Upper lobe of right lung (tissue), 1 donor: ENCODE data around the gene SLC9A8. TPM values are rescaled to one million over a fixed set of nuclear protein-coding genes. Genes with fewer than 3 reads are reported as not detected.

ENCODE experiments used
- ATAC-seq: fragments of 200-7000 bp; cut with Tn5 transposase; one replicate; pipeline ENCODE4 v1.9.1; 2020; ENCODE audit warnings: mild to moderate bottlenecking, moderate library complexity
- DNase-seq: peaks from one replicate; pipeline ENCODE4 v3.0.0-alpha.2; 2020
- H3K27ac ChIP-seq: fragments of 200-600 bp; one replicate; pipeline ENCODE4 v1.8.0; 2022
- H3K27me3 ChIP-seq: fragments of 200-600 bp; one replicate; pipeline ENCODE4 v1.8.0; 2022; ENCODE audit warnings: mild to moderate bottlenecking
- H3K36me3 ChIP-seq: fragments of 200-600 bp; one replicate; pipeline ENCODE4 v1.8.0; 2022
- H3K4me1 ChIP-seq: fragments of 200-600 bp; one replicate; pipeline ENCODE4 v1.8.0; 2022
- H3K4me3 ChIP-seq: fragments of 200-600 bp; one replicate; pipeline ENCODE4 v1.8.0; 2022; ENCODE audit warnings: mild to moderate bottlenecking
- H3K9me3 ChIP-seq: fragments of 200-600 bp; one replicate; pipeline ENCODE4 v1.8.0; 2022
- CTCF ChIP-seq: fragments of 200-600 bp; IDR thresholded peaks from one replicate; pipeline ENCODE4 v1.8.0; 2022; ENCODE audit warnings: antibody characterized with exemption
- intact Hi-C: fragments of 100-400 bp; cut with DNase I; formaldehyde crosslinking; loops from one replicate; pipeline ENCODE4 v1.11.0; 2022
- total RNA-seq: library from RNA; stranded (reverse); fragmentation: NEBNext Ultra II Directional; extraction: Animal tissue kit (Norgen Biotek cat#: 25700); gene quantifications from one replicate; pipeline ENCODE4 v1.2.1, GENCODE V29; 2021
- donor health status: DM: no; HTN: yes; CAD: no; lungs with severe emphysema.

Gene SLC9A8
- total RNA-seq, 1 donor from 2014 or later, result 15.0 TPM

GRCh38 chr20:49870261-49870660 is 57.6 kb downstream of the SLC9A8 start:
- Histone ChIP-seq H3K9me3 (no peaks in the 10 kb centered on the region), H3K27ac (no peak overlapping the region), H3K4me1 (no peaks in the 10 kb centered on the region), H3K4me3 (no peak overlapping the region), H3K36me3 (peaks cover 22% of the 10 kb centered on the region), H3K27me3 (no peaks in the 10 kb centered on the region)
- DNase-seq, result no peak
- no peak for TF ChIP-seq CTCF
- ATAC-seq, result no peak
- intact Hi-C loops, result no loop called here

- H3K4me1 ChIP-seq, result no peaks in the 10 kb centered on the region
- H3K36me3 ChIP-seq, result peaks cover 12% of the 10 kb centered on the region
- no peak overlapping the region for H3K4me3 ChIP-seq
- TF ChIP-seq CTCF, result no peak
- H3K27ac ChIP-seq, result no peak overlapping the region
- intact Hi-C loops, result no loop called here
- ATAC-seq (no peak), DNase-seq (no peak)
- H3K27me3 ChIP-seq, result no peaks in the 10 kb centered on the region
- no peaks in the 10 kb centered on the region for H3K9me3 ChIP-seq
Measured at GRCh38 chr20:49871391-49871948, 58.8 kb downstream of the SLC9A8 start.

GRCh38 chr20:49872056-49872455 is 59.4 kb downstream of the SLC9A8 start:
- Histone ChIP-seq H3K36me3 (peaks cover 12% of the 10 kb centered on the region), H3K9me3 (no peaks in the 10 kb centered on the region), H3K27ac (no peak overlapping the region), H3K4me1 (no peaks in the 10 kb centered on the region), H3K4me3 (no peak overlapping the region), H3K27me3 (no peaks in the 10 kb centered on the region)
- DNase-seq (no peak), ATAC-seq (no peak)
- intact Hi-C loops, result no loop called here
- TF ChIP-seq CTCF, result no peak

- ATAC-seq (peak; percentile 27), DNase-seq (no peak)
- Histone ChIP-seq H3K9me3 (no peaks in the 10 kb centered on the region), H3K27ac (peak overlapping the region; percentile 32), H3K4me1 (no peaks in the 10 kb centered on the region), H3K36me3 (peaks cover 34% of the 10 kb centered on the region), H3K4me3 (no peak overlapping the region), H3K27me3 (no peaks in the 10 kb centered on the region)
- intact Hi-C loops, result no loop called here
- no peak for TF ChIP-seq CTCF
Measured at GRCh38 chr20:49874696-49875095, 62.1 kb downstream of the SLC9A8 start.

- H3K9me3 ChIP-seq, result no peaks in the 10 kb centered on the region
- no peaks in the 10 kb centered on the region for H3K4me1 ChIP-seq
- peaks cover 41% of the 10 kb centered on the region for H3K36me3 ChIP-seq
- no peak for ATAC-seq
- intact Hi-C loops, result no loop called here
- DNase-seq, result no peak
- H3K4me3 ChIP-seq, result no peak overlapping the region
- H3K27ac ChIP-seq, result no peak overlapping the region
- no peak for TF ChIP-seq CTCF
- no peaks in the 10 kb centered on the region for H3K27me3 ChIP-seq
Measured at GRCh38 chr20:49877386-49877921, 64.8 kb downstream of the SLC9A8 start.

- DNase-seq (no peak), ATAC-seq (no peak)
- no peaks in the 10 kb centered on the region for H3K4me1 ChIP-seq
- no peak for TF ChIP-seq CTCF
- no peak overlapping the region for H3K27ac ChIP-seq
- no peaks in the 10 kb centered on the region for H3K27me3 ChIP-seq
- intact Hi-C loops, result no loop called here
- H3K4me3 ChIP-seq, result no peak overlapping the region
- no peaks in the 10 kb centered on the region for H3K9me3 ChIP-seq
- peaks cover 50% of the 10 kb centered on the region for H3K36me3 ChIP-seq
Measured at GRCh38 chr20:49878977-49879376, 66.3 kb downstream of the SLC9A8 start.
